D721Med (cell line): ENCODE data around the gene KIF3A.

ENCODE experiments used
- DNase-seq: peaks from one replicate; pipeline ENCODE4 v3.0.0; 2011; ENCODE audit warnings: low spot score; ENCODE audit not compliant: insufficient read length
- FAIRE-seq: peaks from 2 replicates; lab custom pipeline; 2011; peaks lifted over from hg19 to GRCh38; lab: Jason Lieb, UNC
- TF ChIP-seq, protein P1 (sequence below): IDR thresholded peaks from 2 replicates; pipeline ENCODE4 v1.5.1; 2012; ENCODE audit warnings: mild to moderate bottlenecking, control low read depth; ENCODE audit not compliant: insufficient read depth; ENCODE audit errors: missing control alignments

The KIF3A gene

GRCh38 chr5:132673488-132673887, 63.9 kb downstream of the KIF3A start:
- TF ChIP-seq, protein P1, sequence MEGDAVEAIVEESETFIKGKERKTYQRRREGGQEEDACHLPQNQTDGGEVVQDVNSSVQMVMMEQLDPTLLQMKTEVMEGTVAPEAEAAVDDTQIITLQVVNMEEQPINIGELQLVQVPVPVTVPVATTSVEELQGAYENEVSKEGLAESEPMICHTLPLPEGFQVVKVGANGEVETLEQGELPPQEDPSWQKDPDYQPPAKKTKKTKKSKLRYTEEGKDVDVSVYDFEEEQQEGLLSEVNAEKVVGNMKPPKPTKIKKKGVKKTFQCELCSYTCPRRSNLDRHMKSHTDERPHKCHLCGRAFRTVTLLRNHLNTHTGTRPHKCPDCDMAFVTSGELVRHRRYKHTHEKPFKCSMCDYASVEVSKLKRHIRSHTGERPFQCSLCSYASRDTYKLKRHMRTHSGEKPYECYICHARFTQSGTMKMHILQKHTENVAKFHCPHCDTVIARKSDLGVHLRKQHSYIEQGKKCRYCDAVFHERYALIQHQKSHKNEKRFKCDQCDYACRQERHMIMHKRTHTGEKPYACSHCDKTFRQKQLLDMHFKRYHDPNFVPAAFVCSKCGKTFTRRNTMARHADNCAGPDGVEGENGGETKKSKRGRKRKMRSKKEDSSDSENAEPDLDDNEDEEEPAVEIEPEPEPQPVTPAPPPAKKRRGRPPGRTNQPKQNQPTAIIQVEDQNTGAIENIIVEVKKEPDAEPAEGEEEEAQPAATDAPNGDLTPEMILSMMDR, result no peak
- DNase-seq (no peak), FAIRE-seq (no peak)

GRCh38 chr5:132671000-132671399, 66.3 kb downstream of the KIF3A start:
- DNase-seq (no peak), FAIRE-seq (no peak)
- TF ChIP-seq, protein P1, result no peak

GRCh38 chr5:132669966-132670882, 67.1 kb downstream of the KIF3A start:
- TF ChIP-seq, protein P1, result no peak
- no peak for DNase-seq
- FAIRE-seq, result no peak

GRCh38 chr5:132669455-132669820, 67.9 kb downstream of the KIF3A start:
- no peak for DNase-seq
- TF ChIP-seq, protein P1, result no peak
- no peak for FAIRE-seq

DNA sequence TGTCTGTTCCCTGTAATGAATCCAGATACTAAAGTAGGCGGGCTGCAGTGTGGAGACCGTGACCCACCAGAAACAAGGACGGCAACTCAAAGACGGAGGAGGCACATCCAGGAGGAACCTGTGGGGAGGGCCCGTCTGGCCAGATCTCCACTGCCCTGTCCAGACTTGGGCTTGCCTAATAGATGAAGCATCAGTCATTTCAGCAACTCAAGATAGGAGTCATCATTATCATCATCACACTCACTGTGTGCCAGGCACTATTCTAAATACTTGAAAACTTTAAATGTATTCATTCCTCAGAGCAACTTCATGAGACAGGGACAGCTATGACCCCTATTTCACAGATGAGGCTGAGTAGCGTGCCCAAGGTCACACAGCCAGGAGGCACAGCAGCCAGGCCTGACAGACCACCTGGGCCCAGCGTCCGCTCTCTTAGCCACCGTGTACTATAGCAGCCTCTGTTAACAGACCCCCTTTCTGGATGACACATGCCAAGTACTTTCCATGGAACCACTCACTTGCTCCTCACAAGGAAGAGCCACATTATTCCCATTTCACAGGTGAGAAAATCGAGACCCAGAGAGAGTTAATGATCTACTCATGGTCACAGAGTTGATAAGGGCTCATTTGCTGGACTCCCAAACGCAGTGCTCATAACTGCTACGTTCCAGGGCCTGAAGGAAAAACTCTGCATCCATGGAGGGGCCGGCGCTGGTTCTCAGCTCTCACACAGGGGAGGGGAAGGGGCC, 68.5 kb downstream of the KIF3A start:
- TF ChIP-seq, protein P1, result no peak
- no peak for DNase-seq
- FAIRE-seq, result no peak

DNA sequence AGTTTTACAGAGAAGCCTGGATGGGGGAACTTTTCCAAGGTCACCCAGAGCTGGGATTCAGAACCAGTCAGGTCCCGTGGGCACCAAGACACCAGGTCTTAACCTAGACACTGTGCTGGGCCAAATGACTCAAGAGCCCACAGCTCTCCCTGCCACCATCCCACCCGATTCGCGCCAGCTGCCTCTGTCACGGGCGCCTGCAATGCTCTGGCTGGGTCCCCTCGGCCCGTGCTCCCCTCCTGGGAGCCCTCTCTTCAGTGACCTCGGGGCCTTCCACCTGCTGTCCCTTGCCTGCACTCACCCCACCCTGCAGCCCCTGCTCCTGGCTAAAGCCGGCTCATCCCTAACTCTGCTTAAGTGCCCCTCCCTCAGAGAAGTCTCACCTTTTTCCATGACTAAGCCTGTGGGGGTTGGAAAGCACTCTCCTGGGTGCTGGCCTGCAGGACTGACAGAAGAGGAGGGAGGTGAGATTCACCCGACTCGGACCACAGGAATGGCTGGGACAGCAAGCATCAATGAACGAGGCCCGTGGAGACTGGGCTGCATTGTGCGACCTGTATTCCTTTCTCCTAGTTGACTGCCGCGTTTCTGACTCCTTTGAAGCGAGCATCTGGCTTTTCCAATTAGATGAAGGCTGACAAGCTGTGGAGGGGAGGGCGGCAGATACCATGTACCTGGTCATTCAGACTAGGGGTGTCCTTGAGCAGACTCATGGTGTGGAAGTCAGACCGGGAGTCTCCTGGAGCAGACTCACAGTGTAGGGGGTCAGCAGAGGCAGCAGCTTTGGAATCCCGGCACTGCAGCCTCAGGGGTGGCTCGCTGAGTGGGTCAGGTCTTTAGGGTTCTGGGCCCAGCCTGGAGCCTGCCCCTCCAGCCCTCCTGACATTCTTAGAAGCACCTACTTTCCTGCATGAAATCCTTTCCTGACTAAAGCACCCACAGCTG, 69.3 kb downstream of the KIF3A start:
- no peak for FAIRE-seq
- DNase-seq, result no peak
- TF ChIP-seq, protein P1, result no peak
